MCF 10A (cell line): ENCODE data around the gene ZSCAN10. TPM values are rescaled to one million over a fixed set of nuclear protein-coding genes. Genes with fewer than 3 reads are reported as not detected.
"Not testable (repeated sequence)": the region's sequence is repeated elsewhere in the genome, so short reads cannot be mapped to it uniquely, and the experiment has no call there.

ENCODE experiments used
- BruUV-seq: library from RNA; stranded (reverse); fragments of 400-500 nt; replicated peaks from 2 replicates; lab custom pipeline; 2021; lab: Mats Ljungman, UMichigan
- CTCF ChIA-PET: fragments of 300-600 bp; sonication (Branson Sonifier 250); formaldehyde crosslinking; extraction: SDS; loops from one replicate; lab custom pipeline; 2021; ENCODE audit warnings: antibody characterized with exemption, inconsistent platforms; lab: Yijun Ruan, JAX
- POLR2A ChIA-PET: fragments of 300-600, 350-650 bp; sonication (Branson Sonifier 250); formaldehyde crosslinking; extraction: SDS; loops from one replicate; lab custom pipeline; 2020; ENCODE audit warnings: antibody characterized with exemption, inconsistent platforms; lab: Yijun Ruan, JAX
- DNase-seq: peaks from one replicate; pipeline ENCODE4 v3.0.0-alpha.2; 2018; ENCODE audit not compliant: unreplicated experiment
- H3K27ac Mint-ChIP-seq: one replicate; pipeline ENCODE4 v1.8.0; 2022; ENCODE audit warnings: mild to moderate bottlenecking, low read depth, mixed read lengths; ENCODE audit not compliant: unreplicated experiment
- H3K27me3 Mint-ChIP-seq: one replicate; pipeline ENCODE4 v1.8.0; 2022; ENCODE audit warnings: mixed read lengths; ENCODE audit not compliant: insufficient read depth, unreplicated experiment
- H3K36me3 Mint-ChIP-seq: one replicate; pipeline ENCODE4 v1.8.0; 2022; ENCODE audit warnings: mild to moderate bottlenecking, moderate library complexity, mixed read lengths; ENCODE audit not compliant: insufficient read depth, unreplicated experiment
- H3K4me1 Mint-ChIP-seq: one replicate; pipeline ENCODE4 v1.8.0; 2022; ENCODE audit warnings: mixed read lengths; ENCODE audit not compliant: insufficient read depth, unreplicated experiment
- H3K4me3 Mint-ChIP-seq: one replicate; pipeline ENCODE4 v1.8.0; 2022; ENCODE audit warnings: mild to moderate bottlenecking, moderate library complexity, mixed read lengths; ENCODE audit not compliant: unreplicated experiment
- H3K9me3 Mint-ChIP-seq: one replicate; pipeline ENCODE4 v1.8.0; 2022; ENCODE audit warnings: mixed read lengths; ENCODE audit not compliant: unreplicated experiment
- CTCF ChIP-seq: fragments of 200-600 bp; IDR thresholded peaks from one replicate; pipeline ENCODE4 v1.8.0; 2022; ENCODE audit warnings: antibody characterized with exemption, mild to moderate bottlenecking; ENCODE audit not compliant: unreplicated experiment
- intact Hi-C: fragments of 100-400 bp; cut with micrococcal nuclease; formaldehyde crosslinking; loops from 2 replicates; pipeline ENCODE4 v1.14.1; 2022
- total RNA-seq: library from RNA; stranded (reverse); gene quantifications from 2 replicates; pipeline ENCODE4 v1.2.3, GENCODE V29; 2022

Gene ZSCAN10
- total RNA-seq, 1 experiment from 2014 or later: 0.49 TPM

- H3K4me1 Mint-ChIP-seq: no peaks in the 10 kb centered on the region
- BruUV-seq: no TSS peak
- POLR2A ChIA-PET: no interaction called here
These were observed 25.6 kb downstream of the ZSCAN10 start for GRCh38 chr16:3073448-3073847.

GRCh38 chr16:3072576-3073263, 26.4 kb downstream of the ZSCAN10 start:
- CTCF ChIA-PET, POLR2A ChIA-PET, intact Hi-C loops, H3K4me3 Mint-ChIP-seq, H3K36me3 Mint-ChIP-seq, H3K4me1 Mint-ChIP-seq, H3K9me3 Mint-ChIP-seq, BruUV-seq, DNase-seq, H3K27ac Mint-ChIP-seq: not testable (repeated sequence)
- H3K27me3 Mint-ChIP-seq: peaks cover 20% of the 10 kb centered on the region

More at GRCh38 chr16:3073448-3073847, 25.6 kb downstream of the ZSCAN10 start:
- Mint-ChIP-seq H3K27ac (no peak overlapping the region), H3K27me3 (peaks cover 27% of the 10 kb centered on the region), H3K36me3 (no peaks in the 10 kb centered on the region), H3K4me3 (no peak overlapping the region), H3K9me3 (no peaks in the 10 kb centered on the region)
- intact Hi-C loops: no loop called here
- TF ChIP-seq CTCF: no peak
- DNase-seq: no peak
- CTCF ChIA-PET: no interaction called here

- H3K4me3 Mint-ChIP-seq, DNase-seq, H3K27ac Mint-ChIP-seq, H3K36me3 Mint-ChIP-seq, H3K4me1 Mint-ChIP-seq, POLR2A ChIA-PET, H3K9me3 Mint-ChIP-seq, intact Hi-C loops, CTCF ChIA-PET, BruUV-seq: not testable (repeated sequence)
- peaks cover 20% of the 10 kb centered on the region for H3K27me3 Mint-ChIP-seq
These were observed 26.9 kb downstream of the ZSCAN10 start for GRCh38 chr16:3072148-3072547.

- H3K36me3 Mint-ChIP-seq: no peaks in the 10 kb centered on the region
- no peak overlapping the region for H3K27ac Mint-ChIP-seq
- H3K27me3 Mint-ChIP-seq: peaks cover 20% of the 10 kb centered on the region
- intact Hi-C loops: no loop called here
- BruUV-seq: no TSS peak
- no peak for TF ChIP-seq CTCF
- no peaks in the 10 kb centered on the region for H3K9me3 Mint-ChIP-seq
- CTCF ChIA-PET: interaction anchor here (0.6 kb wide), 1 partner anchor 94 kb away, joined by 3 read pairs; no protein-coding TSS in a partner anchor
- H3K4me1 Mint-ChIP-seq: no peaks in the 10 kb centered on the region
- POLR2A ChIA-PET: no interaction called here
- DNase-seq: no peak
- H3K4me3 Mint-ChIP-seq: no peak overlapping the region
These were observed 27.4 kb downstream of the ZSCAN10 start for GRCh38 chr16:3071655-3072054.

GRCh38 chr16:3070608-3071111, 28.4 kb downstream of the ZSCAN10 start:
- H3K4me3 Mint-ChIP-seq: no peak overlapping the region
- BruUV-seq: no TSS peak
- no peaks in the 10 kb centered on the region for H3K36me3 Mint-ChIP-seq
- DNase-seq: no peak
- ChIA-PET POLR2A (no interaction called here), CTCF (no interaction called here)
- no peaks in the 10 kb centered on the region for H3K9me3 Mint-ChIP-seq
- H3K27me3 Mint-ChIP-seq: peaks cover 20% of the 10 kb centered on the region
- intact Hi-C loops: no loop called here
- no peak overlapping the region for H3K27ac Mint-ChIP-seq
- no peak for TF ChIP-seq CTCF
- peaks cover 5% of the 10 kb centered on the region for H3K4me1 Mint-ChIP-seq

- H3K27ac Mint-ChIP-seq, intact Hi-C loops, H3K4me3 Mint-ChIP-seq, POLR2A ChIA-PET, H3K36me3 Mint-ChIP-seq, DNase-seq, H3K9me3 Mint-ChIP-seq, BruUV-seq: not testable (repeated sequence)
- H3K27me3 Mint-ChIP-seq: peaks cover 14% of the 10 kb centered on the region
- CTCF ChIA-PET: interaction anchor here (1.3 kb wide), 1 partner anchor 11 kb away, joined by 4 read pairs; no protein-coding TSS in a partner anchor
- peaks cover 11% of the 10 kb centered on the region for H3K4me1 Mint-ChIP-seq
These were observed 29.9 kb downstream of the ZSCAN10 start for GRCh38 chr16:3069146-3069545.
